OCI-M1 (cell line): ENCODE data around the gene CEACAM20.
A peak's percentile ranks its signal among the peaks of the same experiment; 100 is the strongest.
"Not testable (repeated sequence)": the region's sequence is repeated elsewhere in the genome, so short reads cannot be mapped to it uniquely, and the experiment has no call there.

Source experiments
- DNase-seq: peaks from one replicate; lab custom pipeline; 2025; lab: John Stamatoyannopoulos, UW

The CEACAM20 gene

DNA sequence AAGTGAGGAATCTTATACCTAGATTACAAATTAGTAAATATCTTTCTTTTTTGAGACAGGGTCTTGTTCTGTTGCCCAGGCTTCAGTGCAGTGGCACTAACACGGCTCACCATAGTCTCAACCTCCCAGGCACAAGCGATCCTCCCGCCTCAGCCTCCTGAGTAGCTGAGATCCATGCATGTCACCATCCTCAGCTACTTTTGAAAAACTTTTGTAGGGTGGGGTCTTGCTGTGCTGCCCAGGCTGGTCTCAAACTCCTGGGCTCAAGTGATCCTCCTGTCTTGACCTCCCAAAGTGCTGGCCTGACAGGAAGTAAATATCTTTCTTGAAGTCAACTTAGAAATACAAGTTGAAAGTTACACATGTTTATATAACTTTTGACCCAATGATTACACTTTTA, 20.0 kb upstream of the CEACAM20 start:
- DNase-seq: no peak

- DNase-seq: no peak
Observed at GRCh38 chr19:44548736-44549135, 19.3 kb upstream of the CEACAM20 start.

DNA sequence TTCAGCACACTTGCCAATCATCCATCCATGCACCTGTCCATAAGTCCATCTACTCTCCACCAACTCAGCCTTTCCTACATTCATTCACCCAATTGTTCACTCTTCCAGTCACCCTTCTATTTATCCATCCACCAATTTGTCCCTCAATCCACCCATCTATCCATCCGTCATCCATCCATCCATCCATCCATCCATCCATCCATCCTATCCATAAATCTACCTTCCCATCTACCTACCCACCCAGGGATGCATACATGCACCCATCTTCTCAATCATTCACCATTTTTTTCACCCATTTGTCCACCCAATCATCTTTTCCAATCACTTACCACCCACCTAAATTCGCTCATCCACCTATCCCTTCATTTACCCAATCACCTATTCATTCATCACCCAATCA, 14.6 kb upstream of the CEACAM20 start:
- no peak for DNase-seq

DNA sequence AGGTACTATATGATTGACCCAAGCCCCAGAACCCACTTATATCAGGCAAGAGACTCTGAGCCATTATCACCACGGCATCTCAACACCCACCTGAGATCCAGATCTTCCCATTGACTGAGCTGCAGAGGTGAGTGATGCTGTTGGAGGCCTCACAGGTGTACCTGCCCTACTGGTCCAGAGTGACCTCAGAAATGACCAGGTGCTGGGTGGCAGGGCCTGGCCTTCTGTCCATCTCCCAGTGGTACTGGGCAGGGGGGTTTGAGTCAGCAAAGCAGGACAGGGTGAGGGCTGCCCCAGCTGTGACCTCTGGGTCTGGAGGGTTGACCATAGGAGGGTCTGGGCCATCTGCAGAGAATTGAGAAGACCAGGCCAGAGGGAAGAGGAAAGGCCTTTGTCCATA, 13.2 kb upstream of the CEACAM20 start:
- no peak for DNase-seq

DNA sequence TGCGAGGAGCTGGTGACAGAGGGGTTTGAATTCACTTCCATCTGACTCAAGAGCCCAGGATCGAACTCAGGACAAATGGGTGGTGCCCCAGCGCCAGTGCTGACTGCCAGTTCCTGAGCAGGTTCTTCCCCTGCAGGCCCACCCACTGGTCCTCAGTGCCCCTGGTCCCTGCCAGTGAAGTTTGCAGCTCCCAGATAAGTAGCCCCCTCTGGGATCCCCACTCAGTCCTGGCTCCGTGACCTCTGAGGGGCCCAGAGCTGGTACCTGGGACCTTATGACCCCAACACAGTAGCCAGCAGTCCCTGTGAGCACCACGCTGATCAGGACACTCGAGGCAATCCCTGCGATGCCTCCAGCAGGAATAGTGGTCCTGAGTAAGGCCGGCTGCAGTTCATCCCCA, 11.3 kb upstream of the CEACAM20 start:
- DNase-seq: no peak

- no peak for DNase-seq
Observed at GRCh38 chr19:44539991-44540390, 10.5 kb upstream of the CEACAM20 start.

- DNase-seq: no peak
Observed at GRCh38 chr19:44539236-44539826, 9.9 kb upstream of the CEACAM20 start.

DNA sequence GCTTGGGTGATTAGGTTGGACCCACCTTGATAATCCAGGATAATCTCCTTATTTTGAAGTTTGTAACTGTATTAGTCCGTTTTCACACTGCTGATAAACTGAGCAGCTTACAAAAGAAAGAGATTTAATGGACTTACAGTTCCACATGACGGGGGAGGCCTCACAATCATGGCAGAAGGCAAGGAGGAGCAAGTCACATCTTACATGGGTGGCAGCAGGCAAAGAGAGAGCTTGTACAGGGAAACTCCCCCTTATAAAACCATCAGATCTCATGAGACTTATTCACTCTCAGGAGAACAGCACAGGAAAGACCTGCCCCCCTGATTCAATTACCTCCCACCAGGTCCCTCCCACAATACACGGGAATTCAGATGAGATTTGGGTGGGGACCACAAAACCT, 5.9 kb upstream of the CEACAM20 start:
- DNase-seq: not testable (repeated sequence)

DNA sequence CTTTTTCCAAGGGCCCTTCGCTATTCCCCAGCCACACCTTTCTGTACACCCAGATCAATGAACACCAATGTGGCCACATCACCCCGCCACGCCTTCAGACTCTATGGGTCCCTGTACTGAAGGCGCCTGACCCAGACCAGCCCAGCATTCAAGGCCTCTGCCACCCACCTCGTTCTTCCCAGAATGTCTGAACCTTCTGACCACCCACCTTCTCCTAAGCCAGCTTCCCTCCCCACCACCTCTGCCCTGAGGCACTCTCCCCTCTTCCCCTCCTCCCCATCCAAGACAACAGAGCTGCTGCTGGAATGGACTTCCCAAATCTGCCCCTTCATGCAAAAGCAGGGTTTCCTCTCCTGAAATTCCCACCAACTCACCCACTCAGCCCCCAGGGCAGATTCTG, 3.3 kb upstream of the CEACAM20 start:
- no peak for DNase-seq

DNA sequence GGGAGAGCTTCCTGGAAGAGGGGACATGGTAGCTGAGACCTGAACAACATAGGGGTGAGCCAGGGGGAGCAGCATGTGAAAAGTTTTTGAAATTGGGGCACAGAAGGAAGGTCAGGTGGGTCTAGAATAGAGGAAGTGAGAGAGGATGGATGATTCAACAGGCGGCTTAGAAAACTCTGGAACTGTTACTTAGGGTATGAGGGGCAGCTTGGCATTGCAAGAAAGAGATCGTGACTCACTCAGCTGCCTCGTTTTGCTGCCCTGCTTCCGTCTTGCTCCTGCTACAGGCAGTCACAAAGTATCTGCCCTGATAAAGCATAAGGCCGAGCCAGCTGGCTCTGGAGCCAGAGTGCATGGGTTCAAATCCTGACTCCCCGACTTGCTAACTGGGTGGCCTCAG, 1.3 kb upstream of the CEACAM20 start:
- no peak for DNase-seq

DNA sequence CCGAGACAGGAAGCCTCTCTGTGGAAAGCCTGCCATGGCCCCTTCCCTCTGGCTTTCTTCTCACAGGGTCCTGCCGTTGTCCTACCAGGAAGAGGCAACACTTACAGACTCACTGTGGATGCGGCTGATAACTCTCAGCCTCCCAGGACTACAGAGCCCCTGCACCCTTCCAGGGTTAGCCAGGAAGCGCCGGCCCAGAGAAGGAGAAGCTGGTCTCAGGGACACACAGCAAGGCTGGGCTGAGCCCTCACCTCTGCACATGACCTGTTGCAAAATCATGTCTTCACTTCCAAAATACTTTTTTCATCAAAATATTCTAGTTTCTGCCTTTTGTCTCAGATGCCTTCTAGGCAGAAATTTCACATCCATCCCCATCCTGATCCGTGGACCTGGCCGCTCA, 1.9 kb downstream of the CEACAM20 start:
- DNase-seq: no peak

GRCh38 chr19:44525721-44526430, 3.6 kb downstream of the CEACAM20 start:
- peak; percentile 17 for DNase-seq

- DNase-seq: no peak
Observed at GRCh38 chr19:44521370-44521769, 8.1 kb downstream of the CEACAM20 start.

- no peak for DNase-seq
Observed at GRCh38 chr19:44517146-44517545, 12.3 kb downstream of the CEACAM20 start.

- no peak for DNase-seq
Observed at GRCh38 chr19:44515907-44516306, 13.6 kb downstream of the CEACAM20 start.

DNA sequence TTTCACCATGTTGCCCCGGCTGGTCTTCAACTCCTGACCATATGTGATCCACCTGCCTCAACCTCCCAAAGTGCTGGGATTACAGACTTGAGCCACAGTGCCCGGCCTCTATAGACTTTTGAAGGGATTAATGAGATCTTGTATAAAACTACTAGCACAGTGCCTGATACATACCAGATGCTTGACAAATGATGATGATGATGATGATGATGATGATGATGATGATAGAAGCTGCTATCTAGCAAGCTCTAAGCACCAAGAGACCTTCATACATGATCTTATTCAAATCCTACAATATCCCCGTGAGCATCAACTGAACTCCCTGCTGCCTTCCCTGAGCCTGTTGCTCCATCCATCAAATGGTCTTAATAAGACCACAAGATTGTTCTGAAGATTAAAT, 14.4 kb downstream of the CEACAM20 start:
- DNase-seq: no peak

DNA sequence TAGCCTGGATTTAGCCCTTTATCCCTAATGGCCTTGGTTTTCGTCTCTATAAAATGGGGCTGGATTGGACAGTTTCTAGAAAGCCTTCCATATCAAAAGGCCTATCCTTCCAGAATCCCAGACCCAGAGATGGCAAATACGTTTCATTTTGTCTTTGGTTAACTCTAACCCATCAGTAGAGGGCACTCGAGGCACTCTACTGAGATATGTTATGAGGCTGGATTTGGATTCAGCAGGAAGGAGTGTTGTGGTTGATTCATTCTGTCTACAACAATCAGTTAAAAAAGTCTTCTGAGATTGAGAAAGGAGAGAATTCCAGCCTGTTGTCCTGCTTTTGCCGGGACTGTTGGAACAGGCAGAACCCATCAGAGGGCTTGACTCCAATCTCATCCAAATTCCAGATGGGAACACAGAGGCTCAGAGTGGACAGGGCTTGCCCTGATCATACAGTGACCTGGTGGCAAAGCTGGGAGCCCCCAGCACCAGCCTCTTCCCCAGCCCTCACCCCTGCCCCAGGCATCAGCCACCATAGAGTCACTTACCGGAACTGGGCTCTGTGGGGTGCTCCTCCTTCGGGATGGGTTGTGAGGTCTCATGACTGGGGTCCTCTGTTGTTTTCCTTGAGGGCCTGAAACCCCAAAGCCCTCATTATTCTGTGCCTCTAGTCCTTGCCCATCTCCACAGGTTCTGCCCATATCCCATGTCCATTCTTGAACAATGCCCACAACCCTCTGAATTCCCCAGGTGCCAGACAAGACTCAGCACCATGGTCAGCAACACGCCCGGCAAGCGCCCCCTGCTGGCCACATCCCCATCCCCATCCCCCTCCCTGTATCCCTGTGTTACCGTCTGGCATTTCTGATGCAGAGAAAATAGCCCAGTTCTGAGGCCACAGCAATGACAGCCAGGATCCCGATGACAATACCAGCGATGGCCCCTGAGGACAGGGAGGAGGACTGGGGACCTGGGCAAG, 16.9 kb downstream of the CEACAM20 start:
- DNase-seq: peak; percentile 79

- no peak for DNase-seq
Observed at GRCh38 chr19:44509478-44509877, 20.0 kb downstream of the CEACAM20 start.

DNA sequence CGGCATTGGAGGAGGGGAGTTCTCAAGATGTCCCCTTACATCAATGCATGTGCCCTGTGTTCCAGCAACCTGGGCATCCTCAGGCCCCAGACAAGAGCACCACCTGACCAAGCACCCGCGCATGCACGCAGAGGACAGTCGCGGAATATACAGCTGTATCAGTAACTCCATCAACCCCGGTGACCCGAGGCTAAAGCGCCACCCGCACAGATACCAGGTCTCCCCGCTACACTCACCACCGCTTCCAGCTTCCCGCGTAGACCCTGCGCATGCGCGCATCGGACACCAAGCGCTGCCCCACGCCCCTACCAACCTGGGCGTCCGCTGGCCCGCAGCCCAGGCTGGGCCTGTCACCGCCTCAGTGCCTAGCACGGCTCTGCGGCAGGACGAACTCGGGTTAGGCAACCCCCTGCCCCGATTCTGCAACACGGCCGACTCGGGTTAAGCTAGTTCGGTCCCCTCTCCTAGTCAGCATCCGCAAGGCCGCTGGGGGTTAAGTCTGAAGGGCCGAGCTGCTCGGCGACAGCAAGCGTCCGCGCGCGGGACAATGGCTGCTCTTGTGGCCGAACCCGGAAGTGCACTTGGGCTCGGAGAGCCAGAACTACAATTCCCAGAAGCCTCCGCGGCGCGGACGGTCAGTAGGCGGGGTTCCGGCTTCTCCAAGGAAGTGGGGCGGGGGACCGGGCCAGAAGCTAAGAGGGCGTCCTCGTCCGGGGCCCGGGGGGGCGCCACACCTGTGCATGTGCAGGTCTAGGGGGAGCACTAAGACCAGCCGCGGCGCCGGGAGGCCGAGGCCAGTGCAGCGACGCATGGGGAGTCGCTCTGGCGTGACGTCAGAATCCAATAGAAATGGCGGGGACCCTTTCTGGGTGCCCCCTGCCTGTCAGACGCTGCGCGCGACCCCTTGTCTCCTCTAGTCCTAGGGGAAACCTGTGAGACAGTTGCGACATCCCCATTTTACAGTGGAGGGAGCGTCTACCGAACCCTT, 29.2 kb downstream of the CEACAM20 start, which contains the start of gene ZNF180:
Gene ZNF180 (minus strand): TSS at position 561 of the 988 bp plus-strand sequence. CDS start 3,188 bp downstream, outside the sequence.
- peak; percentile 99 for DNase-seq

- DNase-seq: peak; percentile 73
Observed at GRCh38 chr19:44499559-44499958, 29.9 kb downstream of the CEACAM20 start.

DNA sequence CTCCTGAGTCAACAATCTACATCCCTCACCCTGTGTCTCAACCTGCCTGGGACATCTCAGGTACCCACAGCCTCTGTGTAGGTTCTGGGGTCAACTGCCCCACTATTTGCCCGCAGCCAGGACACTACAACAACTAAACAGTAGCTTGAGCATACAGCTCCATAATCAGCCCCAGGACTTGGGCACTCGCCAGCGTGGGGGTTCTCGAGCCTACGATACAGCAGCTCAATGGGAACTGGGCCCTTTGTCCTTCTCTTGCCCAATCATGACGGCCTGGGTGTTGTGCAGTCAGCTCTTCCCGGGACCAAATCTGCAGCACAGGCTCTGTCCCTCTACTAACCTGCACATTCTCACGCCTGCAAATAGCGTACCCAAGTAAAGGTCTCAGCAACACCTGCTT, 30.5 kb downstream of the CEACAM20 start:
- no peak for DNase-seq
